GM21515 (cell line): ENCODE measurements around the gene NOL9.

Source experiments
- ATAC-seq: cut with Tn5 transposase; IDR thresholded peaks from one replicate; pipeline ENCODE4 v1.9.1; 2021; ENCODE audit not compliant: unreplicated experiment

Gene NOL9

DNA sequence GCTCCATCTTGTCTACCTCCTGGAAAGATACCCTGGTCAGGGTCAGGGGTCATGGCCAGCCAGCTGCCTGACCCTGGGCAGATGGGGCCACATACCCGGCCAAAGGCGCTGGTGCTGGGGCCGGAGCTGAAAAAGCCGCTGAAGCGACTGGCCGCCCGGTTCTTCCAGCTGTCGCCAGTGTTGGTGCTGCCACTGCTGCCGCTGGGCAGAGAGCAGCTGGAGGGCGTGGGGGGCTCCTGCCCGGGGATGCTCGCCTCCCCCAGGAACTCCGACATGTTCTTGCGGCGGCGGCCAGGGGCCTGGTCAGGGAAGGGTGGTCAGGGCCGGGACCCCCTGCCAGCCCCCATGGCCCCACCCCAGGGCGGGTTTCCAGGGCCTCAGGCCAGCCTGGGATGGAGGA is 81.2 kb downstream of the NOL9 start:
- ATAC-seq, result no peak

- no peak for ATAC-seq
Measured at GRCh38 chr1:6472391-6472790, 81.9 kb downstream of the NOL9 start.

- no peak for ATAC-seq
Measured at GRCh38 chr1:6471970-6472368, 82.3 kb downstream of the NOL9 start.
